ENCODE results near the gene HSFX1.
"Not testable (repeated sequence)": the region's sequence is repeated elsewhere in the genome, so short reads cannot be mapped to it uniquely, and the experiment has no call there.

The HSFX1 gene, protein sequence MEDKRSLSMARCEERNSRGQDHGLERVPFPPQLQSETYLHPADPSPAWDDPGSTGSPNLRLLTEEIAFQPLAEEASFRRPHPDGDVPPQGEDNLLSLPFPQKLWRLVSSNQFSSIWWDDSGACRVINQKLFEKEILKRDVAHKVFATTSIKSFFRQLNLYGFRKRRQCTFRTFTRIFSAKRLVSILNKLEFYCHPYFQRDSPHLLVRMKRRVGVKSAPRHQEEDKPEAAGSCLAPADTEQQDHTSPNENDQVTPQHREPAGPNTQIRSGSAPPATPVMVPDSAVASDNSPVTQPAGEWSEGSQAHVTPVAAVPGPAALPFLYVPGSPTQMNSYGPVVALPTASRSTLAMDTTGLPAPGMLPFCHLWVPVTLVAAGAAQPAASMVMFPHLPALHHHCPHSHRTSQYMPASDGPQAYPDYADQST

DNA sequence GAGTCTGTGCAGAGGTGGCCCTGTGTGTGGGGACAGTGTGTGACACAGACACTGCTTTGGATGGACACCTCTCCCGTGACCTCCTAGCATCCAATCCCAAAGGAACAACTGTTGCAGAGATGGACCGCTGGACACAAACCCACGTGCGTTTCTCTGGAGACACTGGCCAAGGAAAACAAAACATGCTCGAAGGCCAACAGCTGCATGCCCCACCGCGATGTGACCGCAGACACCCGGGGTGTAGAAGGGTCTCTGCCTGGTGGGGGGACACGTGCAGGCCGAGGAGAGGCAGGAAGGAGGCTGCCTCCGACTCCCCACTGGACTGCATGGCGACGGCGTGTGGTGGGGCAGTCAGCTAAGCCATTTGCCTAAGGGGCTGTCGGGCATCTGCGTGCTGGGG is at the start of gene HSFX1:
Gene HSFX1 (plus strand): TSS at position 301 of the 400 bp plus-strand sequence. CDS start 614 bp downstream, outside the sequence.
- DNase-seq (ENCODE audit: low read depth), result not testable (repeated sequence)

DNA sequence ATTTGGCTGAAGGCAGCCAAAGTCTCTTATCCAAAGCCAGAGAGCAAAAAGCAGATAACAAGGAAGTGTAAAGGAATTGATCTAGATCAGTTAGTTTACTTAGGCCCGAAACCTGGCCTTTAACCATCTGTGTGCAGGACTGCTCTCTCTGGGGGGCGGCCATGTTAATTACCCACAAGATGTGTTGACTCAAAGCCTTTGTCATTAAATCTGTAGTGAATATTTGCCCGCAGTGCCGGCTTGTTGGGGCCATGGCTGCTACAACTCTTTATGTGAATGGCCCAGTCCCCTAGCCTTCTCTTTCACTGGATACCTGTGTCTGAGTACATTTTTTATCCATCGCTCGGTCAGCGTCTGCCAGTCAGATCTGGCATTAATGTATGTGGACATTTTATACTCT is 46.6 kb upstream of the HSFX1 start:
- not testable (repeated sequence) for DNase-seq (ENCODE audit: low read depth)

DNA sequence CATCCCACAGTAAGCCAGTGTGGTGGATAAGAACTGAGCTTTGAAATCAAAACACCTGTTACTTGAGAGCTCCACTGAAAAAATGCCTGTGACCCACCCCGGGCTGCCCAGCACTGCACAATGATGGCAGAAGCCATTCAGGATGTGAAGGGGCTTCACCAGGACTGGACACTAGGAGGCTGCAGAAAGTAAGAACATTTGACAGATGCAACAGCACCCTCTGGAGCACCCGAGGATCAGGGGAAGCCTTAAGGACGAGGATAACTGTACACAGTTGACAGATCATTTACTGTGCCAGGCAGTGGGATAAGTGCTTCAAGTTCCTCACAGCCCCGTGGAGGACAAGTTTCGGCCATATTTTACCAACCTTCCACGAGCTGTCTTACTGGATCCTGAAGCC is 31.6 kb upstream of the HSFX1 start:
- not testable (repeated sequence) for DNase-seq (ENCODE audit: low read depth)

DNA sequence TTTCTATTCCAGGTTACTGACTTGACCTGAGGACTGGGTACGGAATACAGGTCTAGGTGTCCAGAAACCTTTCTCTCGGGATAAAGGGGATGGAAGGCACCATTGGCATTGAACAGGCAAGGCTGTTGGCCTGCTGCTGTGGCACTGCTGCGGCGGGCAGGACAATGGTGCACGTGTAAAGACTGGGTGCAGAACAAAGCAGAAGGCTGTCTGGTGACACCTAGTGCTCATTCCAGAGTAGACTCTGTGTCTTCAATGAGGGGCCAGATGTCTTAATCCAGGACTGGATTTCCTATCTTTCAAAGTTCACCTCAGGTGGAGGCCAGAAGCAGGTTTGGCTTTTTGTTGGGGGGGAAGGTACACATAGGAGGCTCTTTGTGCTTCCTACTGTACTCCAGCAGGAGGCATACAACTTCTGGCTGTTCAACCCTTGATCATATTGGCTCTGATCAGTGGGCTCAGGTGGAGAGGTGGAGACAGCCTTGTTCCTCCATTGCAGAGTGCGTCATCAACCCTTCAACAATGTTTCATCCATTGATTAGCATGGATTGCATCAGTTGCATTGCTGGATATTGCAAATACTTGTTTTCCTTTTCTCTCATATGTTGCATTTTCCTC is 27.4 kb upstream of the HSFX1 start:
- DNase-seq (ENCODE audit: low read depth), result not testable (repeated sequence)

DNA sequence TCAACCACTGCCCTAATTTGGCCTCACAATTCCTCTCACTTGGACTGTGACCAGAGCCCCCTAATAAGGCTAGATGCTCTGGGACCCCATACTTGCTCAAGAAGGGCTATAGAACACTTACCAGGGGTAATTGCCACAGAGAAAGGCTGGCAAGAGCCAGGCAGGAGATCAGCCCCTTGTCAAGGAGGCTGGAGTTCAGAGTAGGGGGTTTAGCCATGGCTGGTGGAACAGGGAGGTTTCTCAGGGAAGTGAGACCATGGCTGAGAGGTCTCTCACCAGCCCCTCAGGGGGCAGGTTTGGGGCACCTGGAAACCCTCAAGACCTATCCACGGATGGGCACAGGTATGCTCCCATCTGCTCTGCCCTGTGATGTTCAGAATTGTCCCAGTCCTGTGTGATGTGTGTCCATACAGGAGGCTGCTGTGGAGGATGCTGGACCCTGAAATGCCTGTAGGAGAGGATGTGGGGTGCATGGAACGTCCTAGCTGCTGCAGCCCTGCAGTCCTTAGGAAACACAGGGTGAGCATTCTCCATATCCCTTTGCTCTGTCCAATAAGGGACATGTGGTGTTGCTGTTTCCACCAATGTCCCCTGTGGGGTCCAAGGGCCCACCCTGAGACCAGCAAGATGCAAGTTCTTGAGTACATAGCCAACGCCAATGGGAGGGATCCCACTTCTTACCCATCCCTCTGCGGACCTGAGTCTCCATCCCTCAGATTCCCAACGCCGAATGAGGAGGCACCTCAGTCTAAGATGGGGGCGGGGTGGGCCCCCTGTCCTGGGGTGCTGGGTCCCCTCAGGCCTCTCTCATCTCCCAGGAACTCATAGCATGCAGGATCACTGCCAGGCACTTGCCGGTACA is 16.4 kb upstream of the HSFX1 start:
- no peak for DNase-seq (ENCODE audit: low read depth)

DNA sequence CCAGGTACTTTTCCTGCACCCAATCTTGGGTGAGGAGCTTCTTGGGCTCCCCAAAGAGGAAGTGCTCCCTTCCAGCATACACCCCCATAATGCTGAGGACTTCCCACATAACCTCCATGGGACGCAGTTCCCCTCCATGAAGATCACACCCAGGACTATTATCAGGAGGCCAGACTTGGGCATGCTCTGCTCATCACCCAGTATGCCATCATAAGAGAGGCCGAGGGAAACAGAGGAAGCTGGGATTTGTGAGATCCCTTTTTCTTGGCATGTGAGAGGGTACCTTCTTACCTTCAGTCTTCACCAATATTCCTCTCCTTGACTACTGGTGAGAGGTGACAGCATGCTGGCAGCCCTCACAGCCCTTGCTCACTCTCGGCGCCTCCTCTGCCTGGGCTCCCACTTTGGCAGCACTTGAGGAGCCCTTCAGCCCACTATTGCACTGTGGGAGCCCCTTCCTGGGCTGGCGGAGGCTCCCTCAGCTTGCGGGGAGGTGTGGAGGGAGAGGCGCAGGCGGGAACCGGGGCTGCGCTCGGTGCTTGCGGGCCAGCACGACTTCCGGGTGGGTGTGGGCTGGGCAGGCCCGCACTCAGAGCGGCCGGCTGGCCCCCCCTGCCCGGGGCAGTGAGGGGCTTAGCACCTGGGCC is 15.7 kb upstream of the HSFX1 start:
- DNase-seq (ENCODE audit: low read depth), result no peak

DNA sequence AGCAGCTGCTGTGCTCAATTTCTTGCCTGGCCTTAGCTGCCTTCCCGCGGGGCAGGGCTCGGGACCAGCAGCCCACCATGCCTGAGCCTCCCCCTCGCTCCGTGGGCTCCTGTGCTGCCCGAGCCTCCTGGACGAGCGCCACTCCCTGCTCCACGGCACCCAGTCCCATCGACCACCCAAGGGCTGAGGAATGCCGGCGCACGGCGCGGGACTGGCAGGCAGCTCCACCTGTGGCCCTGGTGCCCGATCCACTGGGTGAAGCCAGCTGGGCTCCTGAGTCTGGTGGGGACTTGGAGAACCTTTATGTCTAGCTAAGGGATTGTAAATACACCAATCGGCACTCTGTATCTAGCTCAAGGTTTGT is 15.2 kb upstream of the HSFX1 start:
- not testable (repeated sequence) for DNase-seq (ENCODE audit: low read depth)

DNA sequence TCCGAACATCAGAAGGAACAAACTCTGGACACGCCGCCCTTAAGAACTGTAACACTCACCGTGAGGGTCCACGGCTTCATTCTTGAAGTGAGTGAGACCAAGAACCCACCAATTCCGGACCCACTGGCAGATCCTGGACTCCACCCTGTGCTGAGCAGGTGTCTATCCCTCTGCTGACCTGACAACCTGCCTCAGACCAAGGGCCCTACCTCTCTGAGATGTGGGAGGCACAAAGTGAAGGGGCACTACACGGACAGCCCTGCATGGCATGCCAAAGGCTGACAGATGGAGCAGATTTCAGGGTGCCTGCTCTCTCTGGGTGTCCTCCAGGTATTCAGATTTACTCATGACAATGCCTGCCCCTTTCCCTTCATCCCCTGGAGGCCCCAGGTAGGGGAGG is 14.0 kb upstream of the HSFX1 start:
- no peak for DNase-seq (ENCODE audit: low read depth)

DNA sequence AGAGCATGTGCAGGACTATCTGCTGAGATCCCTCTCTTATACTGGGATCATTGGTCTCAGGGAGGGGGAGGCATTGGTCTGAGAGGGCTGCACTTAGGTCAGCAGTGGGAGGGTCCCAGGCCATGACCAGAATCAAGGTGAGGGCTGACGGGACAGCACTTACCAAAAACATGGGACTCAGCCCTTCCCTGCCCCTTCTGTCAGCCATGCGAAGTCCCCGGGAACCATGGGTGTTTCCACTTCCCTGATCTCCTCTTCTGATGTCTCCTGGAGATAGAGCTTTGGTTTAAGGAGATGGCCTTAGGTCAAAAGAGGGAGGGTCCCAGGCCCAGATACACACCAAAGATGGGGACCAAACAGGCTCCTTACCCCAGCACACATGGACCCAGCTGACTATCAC is 12.9 kb upstream of the HSFX1 start:
- no peak for DNase-seq (ENCODE audit: low read depth)

DNA sequence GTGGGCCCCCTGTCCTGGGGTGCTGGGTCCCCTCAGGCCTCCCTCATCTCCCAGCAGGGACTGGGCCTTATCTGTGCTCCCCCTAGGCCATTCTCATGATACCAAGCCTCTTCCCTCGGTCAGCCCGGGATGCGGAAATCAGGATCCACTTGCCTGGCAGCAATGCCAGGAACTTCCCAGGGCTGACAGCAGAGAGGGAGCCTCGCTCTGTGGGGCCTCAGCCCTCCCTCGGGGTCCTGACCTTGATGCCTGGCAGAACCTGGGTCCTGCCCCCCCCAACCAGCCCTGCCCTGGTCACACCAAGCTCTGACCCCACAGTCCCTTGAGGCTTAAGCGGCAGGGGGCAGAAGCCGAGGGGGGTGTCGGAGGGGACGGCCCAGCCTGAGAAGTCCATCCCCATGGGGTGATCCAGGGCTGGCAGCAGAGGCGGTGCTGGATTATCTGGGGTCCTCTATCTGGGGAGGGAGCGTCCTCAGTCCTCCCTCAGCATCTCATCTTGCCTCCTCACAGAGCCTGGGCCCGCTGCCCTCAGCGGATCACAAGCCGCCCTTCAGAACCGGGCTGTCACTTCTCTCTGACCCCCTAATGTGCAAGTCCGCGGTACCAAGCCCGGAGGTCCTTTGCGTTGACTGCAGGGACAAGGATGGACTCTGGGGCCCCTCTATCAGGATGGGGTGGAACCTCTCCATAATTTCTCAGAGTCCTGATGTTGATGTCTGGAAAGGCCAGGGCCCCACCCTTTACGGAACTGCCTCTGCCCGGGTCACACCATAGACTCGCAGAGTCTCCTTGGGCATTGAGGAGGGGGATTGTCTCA is 11.8 kb upstream of the HSFX1 start:
- not testable (repeated sequence) for DNase-seq (ENCODE audit: low read depth)

DNA sequence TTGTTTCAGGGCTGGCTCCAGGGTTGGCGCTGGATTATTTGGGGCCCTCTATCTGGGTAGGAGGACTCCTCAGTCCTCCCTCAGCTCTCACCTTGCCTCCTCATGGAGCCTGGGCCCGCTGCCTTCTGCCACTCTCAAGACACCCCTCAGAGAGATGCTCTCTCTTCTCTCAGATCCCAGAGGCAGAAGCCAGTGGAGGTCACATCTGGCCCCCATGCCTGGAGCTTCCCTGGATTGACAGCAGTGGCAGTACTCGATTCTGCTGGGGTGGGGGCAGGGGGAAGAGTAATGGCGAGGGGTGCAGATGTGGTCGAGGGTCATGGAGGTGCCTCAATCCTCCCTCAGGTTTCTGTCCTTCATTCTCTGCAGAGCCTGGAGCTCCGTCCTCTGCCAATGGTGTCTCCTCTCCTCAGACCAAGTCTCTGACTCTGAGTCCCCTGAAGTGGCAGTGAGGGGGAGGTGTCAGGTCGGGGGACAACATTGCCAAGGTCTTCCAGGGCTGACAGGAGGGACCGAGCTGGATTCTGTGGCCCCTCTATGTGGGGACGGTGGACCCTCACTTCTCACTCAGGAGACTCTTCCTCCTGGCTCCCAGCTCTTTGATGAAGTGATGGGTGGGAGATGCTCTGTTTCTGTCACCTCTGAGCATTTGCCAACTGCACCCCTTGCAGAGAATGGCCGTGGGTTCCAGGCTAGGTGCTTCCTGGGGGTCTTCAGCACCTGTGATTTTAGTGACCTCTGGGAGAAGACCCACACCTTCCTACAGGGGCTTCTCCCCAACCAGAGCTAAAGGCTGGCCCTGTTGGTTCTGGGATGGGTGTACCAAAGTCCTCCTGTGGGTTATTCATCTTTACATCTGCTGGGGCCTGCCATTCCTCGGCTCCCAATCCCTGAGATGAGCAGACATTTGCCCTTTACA is 10.9 kb upstream of the HSFX1 start:
- DNase-seq (ENCODE audit: low read depth), result no peak

DNA sequence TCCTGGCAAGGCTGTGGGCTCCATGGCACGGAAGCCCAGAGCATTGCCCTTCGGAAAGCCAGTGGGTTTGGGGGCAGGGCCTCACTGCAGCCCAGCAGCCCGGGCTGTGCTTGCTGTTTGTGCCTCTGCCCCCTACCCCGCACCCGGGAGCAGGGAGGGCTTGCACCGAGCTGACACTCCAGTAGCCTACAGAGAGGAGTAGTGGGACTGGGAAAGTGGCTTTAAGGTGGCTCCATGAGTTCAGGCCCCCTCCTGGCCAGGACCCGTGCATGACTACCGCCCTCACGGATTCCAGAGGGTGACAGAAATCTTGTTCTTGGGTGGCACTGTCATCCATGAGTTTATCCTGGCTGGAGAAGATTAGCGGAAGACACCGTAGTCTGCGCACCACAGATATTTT is 3.5 kb upstream of the HSFX1 start:
- not testable (repeated sequence) for DNase-seq (ENCODE audit: low read depth)

DNA sequence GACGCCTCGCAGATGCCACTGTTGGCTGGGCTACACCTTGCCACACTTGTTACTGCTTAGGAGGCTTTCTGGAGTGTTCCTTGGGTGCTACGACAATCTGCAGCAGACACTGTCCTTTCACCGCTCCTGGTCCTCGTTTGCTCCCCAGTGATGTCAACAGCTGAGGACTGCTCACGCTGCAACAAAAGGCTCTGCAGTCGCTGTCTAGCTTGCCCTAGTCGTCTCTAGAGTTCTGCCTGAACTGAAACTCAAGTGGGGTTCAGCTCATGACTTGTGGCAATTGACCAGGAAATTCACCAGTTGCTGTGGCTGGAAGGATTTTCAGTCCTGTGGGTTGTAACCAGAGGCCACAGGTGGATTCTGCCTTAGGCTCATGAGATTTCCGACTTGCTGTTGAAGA is 842 bp upstream of the HSFX1 start:
- DNase-seq (ENCODE audit: low read depth), result not testable (repeated sequence)

DNA sequence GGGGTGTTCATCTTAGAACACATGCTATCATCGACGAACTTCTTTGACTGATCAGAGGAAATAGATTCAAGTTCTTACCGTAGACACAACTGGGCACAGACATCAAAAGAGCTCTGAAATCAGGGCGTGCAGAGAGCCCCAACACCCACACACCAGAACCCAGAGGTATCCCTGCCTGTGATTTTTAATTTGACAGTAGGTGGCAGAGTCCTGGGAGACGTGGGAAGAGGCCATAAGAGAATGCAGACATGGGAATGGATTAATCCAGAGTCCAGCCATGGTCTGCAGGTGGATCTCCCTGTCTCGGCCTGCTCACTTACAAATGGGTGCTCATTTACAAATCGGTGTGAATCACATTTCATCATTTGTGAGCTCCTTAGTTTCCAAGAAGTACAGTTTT is 4.1 kb downstream of the HSFX1 start:
- DNase-seq (ENCODE audit: low read depth), result not testable (repeated sequence)

DNA sequence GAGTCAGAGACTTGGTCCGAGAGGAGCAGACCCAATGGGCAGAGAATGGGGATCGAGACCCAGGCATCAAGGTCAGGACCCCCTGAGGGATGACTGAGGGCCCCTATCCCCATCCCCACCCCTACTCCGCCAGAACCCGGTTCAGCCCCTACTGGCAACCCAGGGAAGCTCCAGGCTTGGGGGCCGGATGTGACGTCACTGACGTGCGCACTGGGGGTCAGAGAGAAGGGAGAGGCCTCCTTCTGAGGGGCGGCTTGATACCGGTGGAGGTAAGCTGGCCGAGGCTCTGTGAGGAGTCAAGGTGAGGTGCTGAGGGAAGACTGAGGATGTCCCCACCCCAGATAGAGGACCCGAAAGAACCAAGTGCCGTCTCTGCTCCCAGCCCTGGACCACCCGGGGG is 7.9 kb downstream of the HSFX1 start, which contains the start of gene MAGEA9:
Gene MAGEA9 (plus strand): TSS at position 204 of the 400 bp plus-strand sequence. CDS start 4,281 bp downstream, outside the sequence.
- DNase-seq (ENCODE audit: low read depth), result not testable (repeated sequence)

DNA sequence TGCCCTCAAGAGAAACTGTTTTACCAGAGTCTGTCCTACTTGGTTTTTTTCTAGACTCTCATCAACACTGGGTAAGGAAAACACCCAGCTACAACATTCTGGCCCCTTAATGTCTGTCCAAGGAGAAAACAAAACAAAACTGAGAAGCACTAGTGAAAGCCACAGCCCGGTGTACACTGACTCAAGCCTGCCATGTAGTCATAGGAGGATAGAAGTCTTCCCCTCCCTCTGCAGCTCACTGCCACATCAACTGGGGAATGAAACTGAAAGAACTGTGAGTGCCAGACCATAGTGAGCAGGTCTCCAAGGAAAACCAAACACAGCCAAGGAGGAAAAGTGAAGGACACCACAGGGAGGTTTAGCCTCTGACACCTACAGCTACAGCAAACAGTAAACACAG is 21.7 kb downstream of the HSFX1 start:
- DNase-seq (ENCODE audit: low read depth), result not testable (repeated sequence)

DNA sequence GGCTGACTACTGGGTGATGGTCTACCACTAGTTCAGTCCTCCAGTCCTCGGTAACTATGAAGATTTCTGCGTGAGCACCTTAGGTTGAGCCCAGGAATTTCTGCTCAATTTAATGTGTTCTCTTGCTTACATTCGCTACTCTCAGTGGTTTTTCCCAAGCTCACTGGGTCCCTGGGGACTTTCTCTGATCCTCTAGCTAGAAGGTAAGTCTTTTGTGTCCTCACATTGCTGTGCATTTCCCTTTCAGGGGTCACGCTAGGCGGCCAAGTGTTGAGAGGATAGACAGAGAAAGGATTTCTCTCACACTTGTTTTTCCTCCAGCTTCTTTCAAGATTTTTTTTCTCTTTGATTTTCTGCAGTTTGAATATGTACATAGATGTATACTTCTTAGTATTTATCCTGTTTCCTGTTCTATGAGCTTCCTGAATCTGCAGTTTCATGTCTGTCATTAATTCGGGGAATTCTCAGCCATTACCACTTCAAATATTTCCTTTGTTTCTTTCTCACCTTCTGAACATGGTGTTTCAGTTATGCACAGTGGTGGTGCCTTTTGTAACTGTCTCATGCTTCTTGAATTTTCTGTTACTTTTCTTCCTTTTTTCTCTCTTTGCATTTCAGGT is 25.3 kb downstream of the HSFX1 start:
- DNase-seq (ENCODE audit: low read depth), result no peak

DNA sequence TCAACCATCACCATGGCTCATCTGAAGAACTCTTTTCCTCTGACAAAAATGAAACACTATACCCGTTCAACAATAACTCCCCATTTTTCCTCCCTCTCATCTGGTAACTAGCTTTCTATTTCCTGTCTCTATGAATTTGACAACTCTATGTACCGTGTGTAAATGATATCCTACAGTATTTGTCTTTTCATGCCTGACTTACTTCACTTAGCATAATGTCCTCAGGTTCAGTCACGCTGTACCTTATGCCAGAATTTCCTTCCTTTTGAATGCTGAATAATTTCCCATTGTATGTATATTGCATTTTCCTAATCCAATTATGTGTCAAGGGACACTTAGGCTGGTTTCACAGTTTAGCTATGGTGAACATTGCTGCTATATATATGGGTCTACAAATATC is 26.1 kb downstream of the HSFX1 start:
- no peak for DNase-seq (ENCODE audit: low read depth)

DNA sequence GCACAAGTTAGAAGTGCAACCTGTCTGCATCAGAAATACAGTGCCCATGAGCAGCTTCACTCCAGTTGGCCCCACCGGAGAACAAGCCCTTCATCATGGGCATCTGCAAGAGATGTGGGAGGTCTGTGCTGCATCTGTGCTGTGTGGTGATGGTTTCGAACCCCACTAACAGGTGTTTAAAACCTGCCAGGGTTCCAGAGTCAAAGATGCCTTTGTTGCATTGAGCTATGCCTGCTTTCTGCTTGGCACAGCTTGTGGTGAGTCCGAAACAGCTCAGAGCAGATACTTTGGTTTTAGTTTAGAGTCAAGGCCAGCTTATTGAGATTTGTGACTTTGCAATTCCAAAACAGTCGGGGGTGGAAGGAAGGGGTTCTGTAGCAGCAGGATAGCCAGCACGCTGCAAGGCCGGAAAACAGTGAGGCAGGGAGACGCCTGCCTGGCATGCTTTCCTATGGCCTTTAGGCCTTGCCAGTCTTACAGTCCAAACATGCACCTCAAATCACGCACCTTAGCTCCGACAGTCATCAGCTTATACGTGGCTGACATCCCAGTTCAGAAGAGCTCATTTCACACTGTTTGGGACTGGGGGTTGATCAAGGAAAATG is 29.7 kb downstream of the HSFX1 start:
- DNase-seq (ENCODE audit: low read depth), result no peak

Data from HS-5 (cell line).